Panc1 (cell line): Measurements from ENCODE around the gene PAFAH1B2. TPM values are rescaled to one million over a fixed set of nuclear protein-coding genes. Genes with fewer than 3 reads are reported as not detected.

Experiments
- ATAC-seq: fragments of 200-7000 bp; cut with Tn5 transposase; 2 replicates; pipeline ENCODE4 v1.9.1; 2020; ENCODE audit warnings: mild to moderate bottlenecking, moderate library complexity
- BruUV-seq: library from RNA; stranded (reverse); fragments of 400-500 nt; replicated peaks from 2 replicates; lab custom pipeline; 2021; lab: Mats Ljungman, UMichigan
- CTCF ChIA-PET: fragments of 300-600 bp; sonication (Branson Sonifier 250); formaldehyde crosslinking; loops from one replicate; lab custom pipeline; 2022; ENCODE audit warnings: antibody characterized with exemption; lab: Charles Lee
- POLR2A ChIA-PET: fragments of 300-600 bp; sonication (Branson Sonifier 250); formaldehyde crosslinking; loops from one replicate; lab custom pipeline; 2022; ENCODE audit warnings: antibody characterized with exemption; lab: Charles Lee
- DNase-seq: peaks from one replicate; pipeline ENCODE4 v3.0.0-alpha.2; 2010; ENCODE audit warnings: low read depth, low spot score
- H3K27ac ChIP-seq: 2 replicates; pipeline ENCODE4 v1.5.1; 2011; ENCODE audit warnings: mild to moderate bottlenecking, low read length, inconsistent platforms
- H3K27me3 ChIP-seq: fragments of 200-500 bp; sonication (Bioruptor generic); 2 replicates; pipeline ENCODE4 v1.6.0; 2014; ENCODE audit warnings: low read length, inconsistent platforms; ENCODE audit not compliant: control insufficient read depth, insufficient read depth
- H3K36me3 ChIP-seq: fragments of 200-500 bp; sonication (Bioruptor generic); 2 replicates; pipeline ENCODE4 v1.5.1; 2014; ENCODE audit warnings: inconsistent platforms, mild to moderate bottlenecking, low read length, moderate library complexity; ENCODE audit not compliant: control insufficient read depth, insufficient read depth
- H3K4me1 ChIP-seq: 2 replicates; pipeline ENCODE4 v1.5.1; 2011; ENCODE audit warnings: inconsistent platforms, mild to moderate bottlenecking, low read length, moderate library complexity; ENCODE audit not compliant: control insufficient read depth, insufficient read depth
- H3K4me3 ChIP-seq, 2 experiments: 2 replicates each; pipeline ENCODE4 v1.5.1; 2011 to 2012; ENCODE audit warnings: low read depth in 2 of 2, low read length in 2 of 2, mild to moderate bottlenecking in 2 of 2, inconsistent platforms in 1 of 2, moderate library complexity in 1 of 2
- H3K9me3 ChIP-seq: fragments of 200-500 bp; sonication (Bioruptor generic); 2 replicates; pipeline ENCODE4 v1.5.1; 2014; ENCODE audit warnings: low read depth, mild to moderate bottlenecking, inconsistent platforms, low read length, moderate library complexity; ENCODE audit not compliant: control insufficient read depth, insufficient read depth
- CTCF ChIP-seq: fragments of 450-650 bp; IDR thresholded peaks from 2 replicates; pipeline ENCODE4 v1.5.1; 2017; ENCODE audit warnings: mild to moderate bottlenecking
- POLR2AphosphoS5 ChIP-seq: IDR thresholded peaks from 2 replicates; pipeline ENCODE4 v1.6.1; 2012; ENCODE audit warnings: mild to moderate bottlenecking, low read depth, low read length, moderate library complexity
- SIN3A ChIP-seq: IDR thresholded peaks from 2 replicates; pipeline ENCODE4 v1.6.1; 2012; ENCODE audit warnings: low read depth, mild to moderate bottlenecking, low read length, moderate library complexity, borderline replicate concordance; ENCODE audit not compliant: insufficient read depth
- TCF7L2 ChIP-seq: IDR thresholded peaks from 2 replicates; pipeline ENCODE4 v1.6.1; 2011; ENCODE audit warnings: mild to moderate bottlenecking, low read depth, low read length, inconsistent platforms
- in situ Hi-C: cut with HindIII; loops from 2 replicates; pipeline ENCODE4 v1.10.0; 2016; ENCODE audit warnings: low sequenced_read_pairs, low pct_unique_long_range_greater_than_20kb
- intact Hi-C: fragments of 100-400 bp; cut with micrococcal nuclease; formaldehyde crosslinking; loops from one replicate; pipeline ENCODE4 v1.10.0; 2022; ENCODE audit not compliant: unreplicated experiment
- total RNA-seq: library from RNA; stranded (reverse); gene quantifications from one replicate; pipeline ENCODE4 v1.2.1, GENCODE V29; 2021; ENCODE audit not compliant: unreplicated experiment
- TF ChIP-seq, protein P1 (sequence below), 2 experiments: IDR thresholded peaks; 2 replicates each; pipeline ENCODE4 v1.6.1; 2011 to 2012; ENCODE audit warnings: low read depth in 2 of 2, control low read depth in 1 of 2, low read length in 1 of 2, mild to moderate bottlenecking in 1 of 2, moderate library complexity in 1 of 2; ENCODE audit not compliant: insufficient read depth in 1 of 2

The PAFAH1B2 gene
- total RNA-seq, 1 experiment from 2014 or later, result 179 TPM

DNA sequence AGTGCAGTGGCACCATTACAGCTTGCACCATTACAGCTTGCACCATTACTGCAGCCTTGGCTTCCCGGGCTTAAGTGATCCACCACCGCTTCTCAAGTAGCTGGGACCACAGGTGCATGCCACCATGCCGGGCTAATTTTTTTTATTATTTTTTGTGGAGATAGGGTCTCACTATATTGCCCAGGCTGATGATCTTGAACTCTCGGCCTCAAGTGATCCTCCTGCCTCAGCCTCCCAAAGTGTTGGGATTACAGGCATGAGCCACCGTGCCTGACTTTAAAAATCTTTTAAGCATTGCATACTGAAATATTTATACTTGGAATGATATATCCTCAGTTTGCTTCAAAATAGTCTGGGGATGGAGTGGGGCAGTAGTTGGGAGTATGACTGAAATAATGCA, 10.4 kb downstream of the PAFAH1B2 start:
- H3K9me3 ChIP-seq, result no peaks in the 10 kb centered on the region
- no peaks in the 10 kb centered on the region for H3K27me3 ChIP-seq
- POLR2A ChIA-PET, result interaction anchor here (0.5 kb wide), 1 partner anchor 8 kb away, joined by 8 read pairs; no protein-coding TSS in a partner anchor
- H3K36me3 ChIP-seq, result no peaks in the 10 kb centered on the region; the same call in 1 of the 2 replicates
- intact Hi-C loops (no loop called here), in situ Hi-C loops (no loop called here)
- H3K27ac ChIP-seq, result no peak overlapping the region
- ATAC-seq (no peak), DNase-seq (no peak)
- H3K4me1 ChIP-seq, result 0 out of 2 replicates have a peak, but pooled peaks cover 6% of the 10 kb centered on the region
- TF ChIP-seq TCF7L2 (no peak), SIN3A (no peak), CTCF (no peak), POLR2AphosphoS5 (no peak)
- TF ChIP-seq, protein P1, sequence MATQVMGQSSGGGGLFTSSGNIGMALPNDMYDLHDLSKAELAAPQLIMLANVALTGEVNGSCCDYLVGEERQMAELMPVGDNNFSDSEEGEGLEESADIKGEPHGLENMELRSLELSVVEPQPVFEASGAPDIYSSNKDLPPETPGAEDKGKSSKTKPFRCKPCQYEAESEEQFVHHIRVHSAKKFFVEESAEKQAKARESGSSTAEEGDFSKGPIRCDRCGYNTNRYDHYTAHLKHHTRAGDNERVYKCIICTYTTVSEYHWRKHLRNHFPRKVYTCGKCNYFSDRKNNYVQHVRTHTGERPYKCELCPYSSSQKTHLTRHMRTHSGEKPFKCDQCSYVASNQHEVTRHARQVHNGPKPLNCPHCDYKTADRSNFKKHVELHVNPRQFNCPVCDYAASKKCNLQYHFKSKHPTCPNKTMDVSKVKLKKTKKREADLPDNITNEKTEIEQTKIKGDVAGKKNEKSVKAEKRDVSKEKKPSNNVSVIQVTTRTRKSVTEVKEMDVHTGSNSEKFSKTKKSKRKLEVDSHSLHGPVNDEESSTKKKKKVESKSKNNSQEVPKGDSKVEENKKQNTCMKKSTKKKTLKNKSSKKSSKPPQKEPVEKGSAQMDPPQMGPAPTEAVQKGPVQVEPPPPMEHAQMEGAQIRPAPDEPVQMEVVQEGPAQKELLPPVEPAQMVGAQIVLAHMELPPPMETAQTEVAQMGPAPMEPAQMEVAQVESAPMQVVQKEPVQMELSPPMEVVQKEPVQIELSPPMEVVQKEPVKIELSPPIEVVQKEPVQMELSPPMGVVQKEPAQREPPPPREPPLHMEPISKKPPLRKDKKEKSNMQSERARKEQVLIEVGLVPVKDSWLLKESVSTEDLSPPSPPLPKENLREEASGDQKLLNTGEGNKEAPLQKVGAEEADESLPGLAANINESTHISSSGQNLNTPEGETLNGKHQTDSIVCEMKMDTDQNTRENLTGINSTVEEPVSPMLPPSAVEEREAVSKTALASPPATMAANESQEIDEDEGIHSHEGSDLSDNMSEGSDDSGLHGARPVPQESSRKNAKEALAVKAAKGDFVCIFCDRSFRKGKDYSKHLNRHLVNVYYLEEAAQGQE (IDR thresholded peaks at IDR 0.05; ENCODE audit: insufficient read depth in 1 of 2, low read depth in 2 of 2, low read length in 1 of 2), result no peak
- no peak overlapping the region for H3K4me3 ChIP-seq
- BruUV-seq, result no TSS peak
- CTCF ChIA-PET, result no interaction called here

- Histone ChIP-seq H3K4me1 (no peaks in the 10 kb centered on the region), H3K27me3 (no peaks in the 10 kb centered on the region), H3K4me3 (no peak overlapping the region), H3K9me3 (no peaks in the 10 kb centered on the region), H3K36me3 (peaks cover 12% of the 10 kb centered on the region), H3K27ac (no peak overlapping the region)
- in situ Hi-C loops, result no loop called here
- BruUV-seq, result no TSS peak
- TF ChIP-seq TCF7L2, result no peak
- no peak for TF ChIP-seq CTCF
- TF ChIP-seq, protein P1 (IDR thresholded peaks at IDR 0.05; ENCODE audit: insufficient read depth in 1 of 2, low read depth in 2 of 2, low read length in 1 of 2), result no peak
- TF ChIP-seq SIN3A, result no peak
- no peak for TF ChIP-seq POLR2AphosphoS5
- ChIA-PET POLR2A (no interaction called here), CTCF (no interaction called here)
- no peak for DNase-seq
- no peak for ATAC-seq
- intact Hi-C loops, result no loop called here
These were observed 13.4 kb downstream of the PAFAH1B2 start for GRCh38 chr11:117157507-117157906.
